ENCODE results near the gene CCS.
"Not testable (repeated sequence)": the region's sequence is repeated elsewhere in the genome, so short reads cannot be mapped to it uniquely, and the experiment has no call there.

CCS gene

GRCh38 chr11:66593303-66593635 lies 284 bp downstream of the CCS start:
- no peak for DNase-seq

GRCh38 chr11:66593650-66594049 lies 665 bp downstream of the CCS start:
- no peak for DNase-seq

- no peak for DNase-seq
These were observed 2.4 kb downstream of the CCS start for GRCh38 chr11:66595245-66595904.

GRCh38 chr11:66598993-66599392 lies 6.0 kb downstream of the CCS start:
- no peak for DNase-seq

GRCh38 chr11:66600219-66600618 lies 7.2 kb downstream of the CCS start:
- DNase-seq, result no peak

GRCh38 chr11:66600631-66601233 lies 7.7 kb downstream of the CCS start:
- DNase-seq, result no peak

- DNase-seq, result no peak
These were observed 10.1 kb downstream of the CCS start for GRCh38 chr11:66603072-66603471.

GRCh38 chr11:66604155-66604554 lies 11.2 kb downstream of the CCS start:
- DNase-seq, result no peak

GRCh38 chr11:66606608-66607007 lies 13.6 kb downstream of the CCS start:
- not testable (repeated sequence) for DNase-seq

GRCh38 chr11:66607126-66607834 lies 14.3 kb downstream of the CCS start:
- DNase-seq, result no peak

GRCh38 chr11:66609721-66610617 lies 17.0 kb downstream of the CCS start:
- no peak for DNase-seq

GRCh38 chr11:66612458-66612857 lies 19.5 kb downstream of the CCS start:
- no peak for DNase-seq

- DNase-seq, result no peak
These were observed 21.1 kb downstream of the CCS start for GRCh38 chr11:66614073-66614472.

GRCh38 chr11:66616379-66617154 lies 23.6 kb downstream of the CCS start, which contains the start of gene RBM14:
Gene RBM14 (plus strand): TSS chr11:66616630. CDS start chr11:66616721, 91 bp downstream.
- peak; percentile 97 to 99 (median 98) for DNase-seq

GRCh38 chr11:66617155-66617834 lies 24.3 kb downstream of the CCS start:
- no peak for DNase-seq

- peak in 3 of 5 donors; percentile 25 to 54 (median 43) for DNase-seq
These were observed 26.1 kb downstream of the CCS start for GRCh38 chr11:66619080-66619554.

- no peak for DNase-seq
These were observed 31.5 kb downstream of the CCS start for GRCh38 chr11:66624450-66624849.

GRCh38 chr11:66625041-66625751 lies 32.2 kb downstream of the CCS start:
- no peak for DNase-seq

- no peak for DNase-seq
These were observed 32.8 kb downstream of the CCS start for GRCh38 chr11:66625752-66626149.

GRCh38 chr11:66626382-66626781 lies 33.4 kb downstream of the CCS start:
- no peak for DNase-seq

- no peak for DNase-seq
These were observed 33.9 kb downstream of the CCS start for GRCh38 chr11:66626926-66627325.

Measured in T-helper 1 cell (primary cell).